DMS79 treated with DMSO at 0.1 percent for 48 hours (cell line): ENCODE results near the gene UPK2.

ENCODE experiments used
- DNase-seq: peaks from one replicate; lab custom pipeline; 2025; lab: John Stamatoyannopoulos, UW

The UPK2 gene

GRCh38 chr11:118956094-118956846 lies at the start of gene UPK2:
Gene UPK2 (plus strand): TSS chr11:118956298. CDS start chr11:118956351, 53 bp downstream.
- DNase-seq: peak; percentile 73

- DNase-seq: peak; percentile 94
These were observed 48.8 kb upstream of the UPK2 start for GRCh38 chr11:118907051-118908042.

- no peak for DNase-seq
These were observed 47.8 kb upstream of the UPK2 start for GRCh38 chr11:118908264-118908663.

- peak; percentile 55 for DNase-seq
These were observed 47.0 kb upstream of the UPK2 start for GRCh38 chr11:118908901-118909618.

GRCh38 chr11:118909619-118910308 lies 46.3 kb upstream of the UPK2 start:
- no peak for DNase-seq

GRCh38 chr11:118910309-118911112 lies 45.6 kb upstream of the UPK2 start:
- peak; percentile 55 for DNase-seq

- DNase-seq: peak; percentile 19
These were observed 44.8 kb upstream of the UPK2 start for GRCh38 chr11:118911113-118911879.

GRCh38 chr11:118911880-118912741 lies 44.0 kb upstream of the UPK2 start:
- peak; percentile 95 for DNase-seq

- no peak for DNase-seq
These were observed 43.2 kb upstream of the UPK2 start for GRCh38 chr11:118912742-118913410.

- DNase-seq: no peak
These were observed 42.5 kb upstream of the UPK2 start for GRCh38 chr11:118913411-118914125.

GRCh38 chr11:118914178-118914918 lies 41.8 kb upstream of the UPK2 start:
- DNase-seq: no peak

GRCh38 chr11:118914987-118915386 lies 41.1 kb upstream of the UPK2 start:
- DNase-seq: no peak

- no peak for DNase-seq
These were observed 40.7 kb upstream of the UPK2 start for GRCh38 chr11:118915396-118915795.

GRCh38 chr11:118915941-118916841 lies 39.9 kb upstream of the UPK2 start:
- DNase-seq: no peak

GRCh38 chr11:118916842-118917388 lies 39.2 kb upstream of the UPK2 start:
- no peak for DNase-seq
